Astrocyte (in vitro differentiated cells and primary cell): ENCODE measurements around the gene CCDC137. TPM values are rescaled to one million over a fixed set of nuclear protein-coding genes. Genes with fewer than 3 reads are reported as not detected.

Experiments
- DNase-seq: peaks from one replicate; pipeline ENCODE4 v3.0.0-alpha.2; 2010; ENCODE audit warnings: low read depth
- FAIRE-seq: peaks from 2 replicates; lab custom pipeline; 2011; peaks lifted over from hg19 to GRCh38; lab: Jason Lieb, UNC
- H2AFZ ChIP-seq: 2 replicates; pipeline ENCODE4 v1.6.0; 2012; ENCODE audit warnings: low read depth, low read length, inconsistent platforms
- H3K27ac ChIP-seq: 2 replicates; pipeline ENCODE4 v1.5.1; 2011; ENCODE audit warnings: low read depth, low read length, inconsistent platforms
- H3K27me3 ChIP-seq: 2 replicates; pipeline ENCODE4 v1.6.0; 2011; ENCODE audit warnings: low read length, inconsistent platforms; ENCODE audit not compliant: insufficient read depth
- H3K36me3 ChIP-seq: 2 replicates; pipeline ENCODE4 v1.5.1; 2011; ENCODE audit warnings: low read length, inconsistent platforms; ENCODE audit not compliant: insufficient read depth
- H3K4me1 ChIP-seq: 2 replicates; pipeline ENCODE4 v1.5.1; 2011; ENCODE audit warnings: low read length, inconsistent platforms; ENCODE audit not compliant: insufficient read depth
- H3K4me2 ChIP-seq: 2 replicates; pipeline ENCODE4 v1.6.0; 2012; ENCODE audit warnings: low read length, inconsistent platforms
- H3K4me3 ChIP-seq: 2 replicates; pipeline ENCODE4 v1.5.1; 2011; ENCODE audit warnings: low read depth, mild to moderate bottlenecking, low read length, inconsistent platforms; ENCODE audit not compliant: insufficient read depth
- H3K79me2 ChIP-seq: 2 replicates; pipeline ENCODE4 v1.6.0; 2012; ENCODE audit warnings: mild to moderate bottlenecking, low read length, inconsistent platforms; ENCODE audit not compliant: insufficient read depth
- H3K9ac ChIP-seq: 2 replicates; pipeline ENCODE4 v1.6.0; 2012; ENCODE audit warnings: mild to moderate bottlenecking, low read length, inconsistent platforms
- H3K9me3 ChIP-seq: 2 replicates; pipeline ENCODE4 v1.5.1; 2012; ENCODE audit warnings: low read depth, mild to moderate bottlenecking, low read length, inconsistent platforms; ENCODE audit not compliant: insufficient read depth
- H4K20me1 ChIP-seq: 2 replicates; pipeline ENCODE4 v1.6.0; 2012; ENCODE audit warnings: low read length, inconsistent platforms; ENCODE audit not compliant: insufficient read depth
- H3K27ac Mint-ChIP-seq: one replicate; pipeline ENCODE4 v1.8.0; 2021; ENCODE audit warnings: mild to moderate bottlenecking, mixed read lengths; ENCODE audit not compliant: unreplicated experiment
- H3K27me3 Mint-ChIP-seq: one replicate; pipeline ENCODE4 v1.8.0; 2021; ENCODE audit warnings: low read depth, mixed read lengths; ENCODE audit not compliant: unreplicated experiment
- H3K36me3 Mint-ChIP-seq: one replicate; pipeline ENCODE4 v1.8.0; 2021; ENCODE audit warnings: low read depth, mixed read lengths; ENCODE audit not compliant: unreplicated experiment
- H3K4me1 Mint-ChIP-seq: one replicate; pipeline ENCODE4 v1.8.0; 2021; ENCODE audit warnings: low read depth, mixed read lengths; ENCODE audit not compliant: unreplicated experiment
- H3K4me3 Mint-ChIP-seq: one replicate; pipeline ENCODE4 v1.8.0; 2021; ENCODE audit warnings: mild to moderate bottlenecking, moderate library complexity, mixed read lengths; ENCODE audit not compliant: unreplicated experiment
- H3K9me3 Mint-ChIP-seq: one replicate; pipeline ENCODE4 v1.8.0; 2021; ENCODE audit warnings: mild to moderate bottlenecking, mixed read lengths; ENCODE audit not compliant: unreplicated experiment
- EZH2 ChIP-seq: IDR thresholded peaks from 2 replicates; pipeline ENCODE4 v1.6.1; 2012; ENCODE audit warnings: mild to moderate bottlenecking, low read length, inconsistent platforms; ENCODE audit not compliant: insufficient read depth
- total RNA-seq: library from RNA; stranded (reverse); gene quantifications from 2 replicates; pipeline ENCODE4 v1.2.1, GENCODE V29; 2021
- TF ChIP-seq, protein P1 (sequence below): IDR thresholded peaks from 2 replicates; pipeline ENCODE4 v1.5.1; 2011; ENCODE audit warnings: low read depth, mild to moderate bottlenecking, inconsistent platforms, low read length, moderate library complexity; ENCODE audit not compliant: insufficient read depth

CCDC137 gene
- total RNA-seq, 1 donor from 2014 or later = 29.4 TPM

DNA sequence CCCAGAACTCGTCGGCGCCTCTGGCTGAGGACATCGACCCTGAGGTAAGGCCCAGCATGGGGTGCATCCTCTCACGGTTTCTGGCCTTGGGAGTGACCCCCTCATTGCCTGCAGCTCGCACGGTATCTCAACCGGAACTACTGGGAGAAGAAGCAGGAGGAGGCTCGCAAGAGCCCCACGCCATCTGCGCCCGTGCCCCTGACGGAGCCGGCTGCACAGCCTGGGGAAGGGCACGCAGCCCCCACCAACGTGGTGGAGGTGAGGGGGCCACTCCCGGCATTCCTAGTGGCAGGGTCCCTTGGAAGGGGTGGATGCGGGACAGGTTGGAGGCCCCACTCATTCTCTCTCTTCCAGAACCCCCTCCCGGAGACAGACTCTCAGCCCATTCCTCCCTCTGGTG, 28.3 kb downstream of the CCDC137 start:
- Mint-ChIP-seq H3K4me3 (no peak overlapping the region), H3K36me3 (peaks cover 15% of the 10 kb centered on the region), H3K9me3 (no peaks in the 10 kb centered on the region), H3K27ac (no peak overlapping the region), H3K27me3 (no peaks in the 10 kb centered on the region), H3K4me1 (no peaks in the 10 kb centered on the region)
- no peaks in the 10 kb centered on the region for H3K4me1 ChIP-seq
- H3K36me3 ChIP-seq = peaks cover 33% of the 10 kb centered on the region
- no peak overlapping the region for H3K9ac ChIP-seq
- H3K79me2 ChIP-seq = peaks cover 94% of the 10 kb centered on the region
- FAIRE-seq (no peak), DNase-seq (no peak)
- no peak overlapping the region for H3K27ac ChIP-seq
- H3K9me3 ChIP-seq = no peaks in the 10 kb centered on the region
- H4K20me1 ChIP-seq = peaks cover 89% of the 10 kb centered on the region
- H2AFZ ChIP-seq = no peak overlapping the region
- H3K4me2 ChIP-seq = no peak overlapping the region
- H3K4me3 ChIP-seq = no peak overlapping the region
- H3K27me3 ChIP-seq = no peaks in the 10 kb centered on the region
- TF ChIP-seq EZH2 = no peak
- TF ChIP-seq, protein P1, sequence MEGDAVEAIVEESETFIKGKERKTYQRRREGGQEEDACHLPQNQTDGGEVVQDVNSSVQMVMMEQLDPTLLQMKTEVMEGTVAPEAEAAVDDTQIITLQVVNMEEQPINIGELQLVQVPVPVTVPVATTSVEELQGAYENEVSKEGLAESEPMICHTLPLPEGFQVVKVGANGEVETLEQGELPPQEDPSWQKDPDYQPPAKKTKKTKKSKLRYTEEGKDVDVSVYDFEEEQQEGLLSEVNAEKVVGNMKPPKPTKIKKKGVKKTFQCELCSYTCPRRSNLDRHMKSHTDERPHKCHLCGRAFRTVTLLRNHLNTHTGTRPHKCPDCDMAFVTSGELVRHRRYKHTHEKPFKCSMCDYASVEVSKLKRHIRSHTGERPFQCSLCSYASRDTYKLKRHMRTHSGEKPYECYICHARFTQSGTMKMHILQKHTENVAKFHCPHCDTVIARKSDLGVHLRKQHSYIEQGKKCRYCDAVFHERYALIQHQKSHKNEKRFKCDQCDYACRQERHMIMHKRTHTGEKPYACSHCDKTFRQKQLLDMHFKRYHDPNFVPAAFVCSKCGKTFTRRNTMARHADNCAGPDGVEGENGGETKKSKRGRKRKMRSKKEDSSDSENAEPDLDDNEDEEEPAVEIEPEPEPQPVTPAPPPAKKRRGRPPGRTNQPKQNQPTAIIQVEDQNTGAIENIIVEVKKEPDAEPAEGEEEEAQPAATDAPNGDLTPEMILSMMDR = no peak

GRCh38 chr17:81695211-81695610, 28.7 kb downstream of the CCDC137 start:
- Histone ChIP-seq H3K4me2 (no peak overlapping the region), H3K9ac (no peak overlapping the region), H3K36me3 (peaks cover 33% of the 10 kb centered on the region), H4K20me1 (peaks cover 85% of the 10 kb centered on the region), H3K79me2 (peaks cover 92% of the 10 kb centered on the region), H3K27me3 (no peaks in the 10 kb centered on the region), H3K4me3 (no peak overlapping the region), H3K4me1 (no peaks in the 10 kb centered on the region), H3K27ac (no peak overlapping the region), H2AFZ (no peak overlapping the region), H3K9me3 (no peaks in the 10 kb centered on the region)
- FAIRE-seq (no peak), DNase-seq (no peak)
- Mint-ChIP-seq H3K4me3 (no peak overlapping the region), H3K36me3 (peaks cover 14% of the 10 kb centered on the region), H3K9me3 (no peaks in the 10 kb centered on the region), H3K4me1 (no peaks in the 10 kb centered on the region), H3K27me3 (no peaks in the 10 kb centered on the region), H3K27ac (no peak overlapping the region)
- TF ChIP-seq, protein P1 = no peak
- TF ChIP-seq EZH2 = no peak

DNA sequence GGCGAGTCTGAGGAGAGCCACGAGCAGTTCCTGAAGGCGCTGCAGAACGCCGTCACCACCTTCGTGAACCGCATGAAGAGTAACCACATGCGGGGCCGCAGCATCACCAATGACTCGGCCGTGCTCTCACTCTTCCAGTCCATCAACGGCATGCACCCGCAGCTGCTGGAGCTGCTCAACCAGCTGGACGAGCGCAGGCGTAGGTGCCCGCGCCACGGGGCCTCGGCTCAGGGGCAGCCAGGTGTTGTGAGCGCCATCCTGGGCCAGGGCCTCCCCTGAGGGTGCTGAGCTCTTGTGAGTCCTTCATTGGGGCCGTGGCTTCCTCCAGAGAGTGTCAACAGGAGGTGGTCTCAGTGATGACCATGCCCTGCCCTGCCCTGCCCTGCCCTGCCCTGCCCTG, 29.3 kb downstream of the CCDC137 start:
- H3K4me1 Mint-ChIP-seq = peaks cover under 1% of the 10 kb centered on the region

More for the DNA sequence above, 29.3 kb downstream of the CCDC137 start:
- Histone ChIP-seq H3K9ac (no peak overlapping the region), H2AFZ (no peak overlapping the region), H3K79me2 (peaks cover 92% of the 10 kb centered on the region), H3K4me3 (no peak overlapping the region), H3K4me2 (no peak overlapping the region), H3K27ac (no peak overlapping the region), H3K4me1 (peaks cover 2% of the 10 kb centered on the region), H3K27me3 (no peaks in the 10 kb centered on the region), H3K36me3 (peaks cover 30% of the 10 kb centered on the region), H4K20me1 (peaks cover 83% of the 10 kb centered on the region), H3K9me3 (no peaks in the 10 kb centered on the region)
- TF ChIP-seq, protein P1 = no peak
- TF ChIP-seq EZH2 = no peak
- FAIRE-seq = no peak
- Mint-ChIP-seq H3K27ac (no peak overlapping the region), H3K9me3 (no peaks in the 10 kb centered on the region), H3K27me3 (no peaks in the 10 kb centered on the region), H3K4me3 (no peak overlapping the region), H3K36me3 (peaks cover 14% of the 10 kb centered on the region)
- DNase-seq = no peak
